ENCODE results near the gene EVX2.

EVX2 gene

GRCh38 chr2:176091329-176092258 lies 7.8 kb upstream of the EVX2 start:
- H3K4me1 ChIP-seq (ENCODE audit: insufficient read depth, low read length, severe bottlenecking) = peaks cover 2% of the 10 kb centered on the region
- no peaks in the 10 kb centered on the region for H3K79me2 ChIP-seq (ENCODE audit: insufficient read depth, low read length)
- H3K36me3 ChIP-seq (ENCODE audit: insufficient read depth, low read length) = no peaks in the 10 kb centered on the region
- H3K9me2 ChIP-seq (ENCODE audit: low read depth, low read length) = no peaks in the 10 kb centered on the region
- H3K9me3 ChIP-seq (ENCODE audit: low read length) = no peaks in the 10 kb centered on the region
- no peak overlapping the region for H3K9ac ChIP-seq (ENCODE audit: low read length)
- peaks cover 6% of the 10 kb centered on the region; the same call in 1 of the 2 replicates for H3K27me3 ChIP-seq (ENCODE audit: insufficient read depth, low read length)
- no peak overlapping the region for H3K27ac ChIP-seq (ENCODE audit: low read depth, low read length, poor library complexity, severe bottlenecking)
- no peak overlapping the region for H3K4me3 ChIP-seq (ENCODE audit: low read depth, low read length, poor library complexity, severe bottlenecking)
- TF ChIP-seq EZH2 (IDR thresholded peaks at IDR 0.05; ENCODE audit: borderline replicate concordance, low read length) (no peak), CTCF (IDR thresholded peaks at IDR 0.05; ENCODE audit: low read length) (no peak)
- no peak overlapping the region for H3K4me2 ChIP-seq (ENCODE audit: low read length)
- no peak overlapping the region for H2AFZ ChIP-seq (ENCODE audit: low read length)
- H3F3A ChIP-seq (ENCODE audit: insufficient read depth, low read length) = no peaks in the 10 kb centered on the region
- H4K20me1 ChIP-seq (ENCODE audit: insufficient read depth, low read length) = no peaks in the 10 kb centered on the region

- H3K4me1 ChIP-seq (ENCODE audit: insufficient read depth, low read length, severe bottlenecking) = no peaks in the 10 kb centered on the region
- no peaks in the 10 kb centered on the region for H3K79me2 ChIP-seq (ENCODE audit: insufficient read depth, low read length)
- H3F3A ChIP-seq (ENCODE audit: insufficient read depth, low read length) = no peaks in the 10 kb centered on the region
- H3K36me3 ChIP-seq (ENCODE audit: insufficient read depth, low read length) = no peaks in the 10 kb centered on the region
- no peak overlapping the region for H3K27ac ChIP-seq (ENCODE audit: low read depth, low read length, poor library complexity, severe bottlenecking)
- H3K4me2 ChIP-seq (ENCODE audit: low read length) = no peak overlapping the region
- no peak overlapping the region for H2AFZ ChIP-seq (ENCODE audit: low read length)
- TF ChIP-seq EZH2 (IDR thresholded peaks at IDR 0.05; ENCODE audit: borderline replicate concordance, low read length) = no peak
- no peak for TF ChIP-seq CTCF (IDR thresholded peaks at IDR 0.05; ENCODE audit: low read length)
- no peak overlapping the region for H3K9ac ChIP-seq (ENCODE audit: low read length)
- no peak overlapping the region for H3K4me3 ChIP-seq (ENCODE audit: low read depth, low read length, poor library complexity, severe bottlenecking)
- no peaks in the 10 kb centered on the region for H3K9me2 ChIP-seq (ENCODE audit: low read depth, low read length)
- H3K9me3 ChIP-seq (ENCODE audit: low read length) = no peaks in the 10 kb centered on the region
- peaks cover 6% of the 10 kb centered on the region; the same call in 1 of the 2 replicates for H3K27me3 ChIP-seq (ENCODE audit: insufficient read depth, low read length)
- no peaks in the 10 kb centered on the region for H4K20me1 ChIP-seq (ENCODE audit: insufficient read depth, low read length)
These were observed 7.1 kb upstream of the EVX2 start for GRCh38 chr2:176090862-176091261.

GRCh38 chr2:176089843-176090395 lies 6.2 kb upstream of the EVX2 start:
- H3F3A ChIP-seq (ENCODE audit: insufficient read depth, low read length) = no peaks in the 10 kb centered on the region
- no peaks in the 10 kb centered on the region for H3K9me3 ChIP-seq (ENCODE audit: low read length)
- H3K4me2 ChIP-seq (ENCODE audit: low read length) = no peak overlapping the region
- no peak overlapping the region for H3K4me3 ChIP-seq (ENCODE audit: low read depth, low read length, poor library complexity, severe bottlenecking)
- H3K27ac ChIP-seq (ENCODE audit: low read depth, low read length, poor library complexity, severe bottlenecking) = no peak overlapping the region
- peaks cover 6% of the 10 kb centered on the region; the same call in 1 of the 2 replicates for H3K27me3 ChIP-seq (ENCODE audit: insufficient read depth, low read length)
- H3K36me3 ChIP-seq (ENCODE audit: insufficient read depth, low read length) = no peaks in the 10 kb centered on the region
- H3K79me2 ChIP-seq (ENCODE audit: insufficient read depth, low read length) = no peaks in the 10 kb centered on the region
- H3K9me2 ChIP-seq (ENCODE audit: low read depth, low read length) = no peaks in the 10 kb centered on the region
- H3K9ac ChIP-seq (ENCODE audit: low read length) = no peak overlapping the region
- no peak overlapping the region for H2AFZ ChIP-seq (ENCODE audit: low read length)
- no peaks in the 10 kb centered on the region for H4K20me1 ChIP-seq (ENCODE audit: insufficient read depth, low read length)
- no peak for TF ChIP-seq CTCF (IDR thresholded peaks at IDR 0.05; ENCODE audit: low read length)
- TF ChIP-seq EZH2 (IDR thresholded peaks at IDR 0.05; ENCODE audit: borderline replicate concordance, low read length) = no peak
- H3K4me1 ChIP-seq (ENCODE audit: insufficient read depth, low read length, severe bottlenecking) = no peaks in the 10 kb centered on the region

Data from OCI-LY1 (cell line).